Fibroblast of skin of right biceps (primary cell): ENCODE results near the gene TBX5.

Experiments
- DNase-seq: peaks from one replicate; pipeline ENCODE4 v3.0.0-alpha.2; 2013

TBX5 gene

GRCh38 chr12:114404926-114405518, 922 bp downstream of the TBX5 start:
- peak; percentile 53 for DNase-seq

- no peak for DNase-seq
Observed at GRCh38 chr12:114404083-114404925, 1.6 kb downstream of the TBX5 start.

- peak; percentile 56 for DNase-seq
Observed at GRCh38 chr12:114403690-114404066, 2.3 kb downstream of the TBX5 start.

- peak; percentile 51 for DNase-seq
Observed at GRCh38 chr12:114403011-114403689, 2.8 kb downstream of the TBX5 start.

GRCh38 chr12:114402084-114402717, 3.7 kb downstream of the TBX5 start:
- no peak for DNase-seq

- DNase-seq = peak; percentile 57
Observed at GRCh38 chr12:114401328-114402083, 4.4 kb downstream of the TBX5 start.

- peak; percentile 86 for DNase-seq
Observed at GRCh38 chr12:114400925-114401324, 5.0 kb downstream of the TBX5 start.

GRCh38 chr12:114400361-114400811, 5.6 kb downstream of the TBX5 start:
- DNase-seq = no peak

- no peak for DNase-seq
Observed at GRCh38 chr12:114399664-114400211, 6.2 kb downstream of the TBX5 start.

GRCh38 chr12:114397978-114398881, 7.7 kb downstream of the TBX5 start:
- no peak for DNase-seq

- DNase-seq = no peak
Observed at GRCh38 chr12:114396869-114397719, 8.8 kb downstream of the TBX5 start.

- no peak for DNase-seq
Observed at GRCh38 chr12:114396153-114396868, 9.6 kb downstream of the TBX5 start.

GRCh38 chr12:114395755-114396152, 10.2 kb downstream of the TBX5 start:
- no peak for DNase-seq

- no peak for DNase-seq
Observed at GRCh38 chr12:114395233-114395632, 10.7 kb downstream of the TBX5 start.

- DNase-seq = no peak
Observed at GRCh38 chr12:114393569-114393968, 12.4 kb downstream of the TBX5 start.

- DNase-seq = no peak
Observed at GRCh38 chr12:114392909-114393308, 13.0 kb downstream of the TBX5 start.

GRCh38 chr12:114391088-114391487, 14.9 kb downstream of the TBX5 start:
- DNase-seq = no peak

- DNase-seq = peak; percentile 88
Observed at GRCh38 chr12:114384739-114385138, 21.2 kb downstream of the TBX5 start.

GRCh38 chr12:114381177-114381576, 24.8 kb downstream of the TBX5 start:
- no peak for DNase-seq
